Stimulated activated naive B cell treated with anti-CD40 and anti-IgM and Interleukin-4, amounts not matched to agents 10 μg/mL and 1 μg/mL and 100 μg/mL, for 72 hours (primary cell): ENCODE measurements around the gene UACA.

Experiments used
- ATAC-seq, 2 donors: fragments of 150-1000 bp; cut with Tn5 transposase; replicated peaks; 2 replicates each; pipeline ENCODE4 v1.10.0; 2021; ENCODE audit warnings: moderate library complexity in 1 of 2
- DNase-seq: peaks from one replicate; pipeline ENCODE4 v3.0.0; 2021
- H3K27ac Mint-ChIP-seq: one replicate; pipeline ENCODE4 v1.8.0; 2022; ENCODE audit warnings: mild to moderate bottlenecking, mixed read lengths
- H3K27me3 Mint-ChIP-seq, 2 donors: one replicate each; pipeline ENCODE4 v1.8.0; 2022; ENCODE audit warnings: mixed read lengths in 2 of 2
- H3K36me3 Mint-ChIP-seq, 2 donors: one replicate each; pipeline ENCODE4 v1.8.0; 2022; ENCODE audit warnings: mixed read lengths in 2 of 2, mild to moderate bottlenecking in 1 of 2
- H3K4me1 Mint-ChIP-seq, 2 donors: one replicate each; pipeline ENCODE4 v1.8.0; 2022; ENCODE audit warnings: mixed read lengths in 2 of 2, mild to moderate bottlenecking in 1 of 2
- H3K4me3 Mint-ChIP-seq, 2 donors: one replicate each; pipeline ENCODE4 v1.8.0; 2022; ENCODE audit warnings: mild to moderate bottlenecking in 2 of 2, mixed read lengths in 2 of 2, moderate library complexity in 1 of 2
- H3K9me3 Mint-ChIP-seq, 2 donors: one replicate each; pipeline ENCODE4 v1.8.0; 2022; ENCODE audit warnings: mixed read lengths in 2 of 2, mild to moderate bottlenecking in 1 of 2

The UACA gene

DNA sequence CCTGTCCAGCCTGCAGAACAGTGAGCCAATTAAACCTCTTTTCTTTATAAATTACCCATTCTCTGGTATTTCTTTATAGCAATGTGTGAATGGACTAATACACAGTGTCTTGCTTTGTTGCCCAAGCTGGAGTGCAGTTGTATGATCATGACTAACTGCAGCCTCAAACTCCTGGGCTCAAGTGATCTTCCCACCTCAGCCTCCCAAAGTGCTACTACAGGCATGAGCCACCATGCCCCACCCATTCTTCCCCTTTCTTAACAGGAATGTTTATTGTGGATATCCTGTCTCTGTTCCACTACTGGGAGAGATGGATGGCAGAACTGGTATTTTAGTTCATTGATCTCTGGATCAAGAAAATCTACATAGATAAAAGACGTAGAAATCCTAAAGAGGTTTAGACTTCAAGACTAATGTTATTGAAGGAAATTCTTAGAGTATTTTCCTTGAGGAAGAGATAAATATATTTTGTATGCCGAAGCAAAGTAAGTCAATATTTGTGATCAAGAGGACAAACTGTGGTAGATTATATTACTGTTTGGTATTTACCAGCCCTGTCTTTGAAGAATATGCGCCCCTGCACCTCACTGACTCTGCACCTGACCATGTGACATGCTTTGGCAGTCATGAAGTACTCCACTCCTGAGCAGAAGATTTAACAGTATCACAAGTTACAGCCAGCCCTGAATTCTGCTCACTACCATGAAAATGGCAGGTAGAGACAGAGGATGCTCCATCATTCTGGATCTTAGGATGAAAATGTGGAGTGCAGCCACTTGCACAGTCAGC lies 42.9 kb downstream of the UACA start:
- no peak for ATAC-seq
- peaks cover 0 to 4% of the 10 kb centered on the region in 2 donors for H3K27me3 Mint-ChIP-seq

DNA sequence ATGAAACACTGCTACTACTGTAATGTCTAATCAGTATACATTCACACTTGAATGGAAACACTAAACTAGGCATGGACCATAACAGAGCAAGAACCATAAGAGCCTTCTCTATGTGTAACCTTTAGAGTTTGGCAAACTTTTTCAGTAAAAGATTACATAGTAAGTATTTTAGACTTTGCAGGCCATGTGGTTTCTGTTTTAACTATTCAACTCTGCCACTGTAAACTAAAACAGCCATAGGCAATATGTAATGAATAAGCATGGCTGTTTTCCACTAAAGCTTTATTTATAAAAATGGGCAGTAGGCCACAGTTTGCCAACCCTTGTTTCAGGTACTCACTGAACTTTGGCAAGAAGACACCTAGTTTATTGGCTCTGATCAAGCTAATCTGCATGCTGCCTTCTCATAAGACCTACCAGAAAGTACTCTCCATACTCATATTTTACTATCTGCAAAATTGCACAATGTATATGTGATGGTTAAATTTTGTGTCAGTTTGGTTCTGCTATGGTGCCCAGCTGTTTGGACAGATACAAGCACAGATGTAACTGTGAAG lies 46.0 kb downstream of the UACA start:
- H3K27me3 Mint-ChIP-seq, result peaks cover 7 to 16% of the 10 kb centered on the region in 2 donors
- no peaks in the 10 kb centered on the region for H3K9me3 Mint-ChIP-seq
- DNase-seq (no peak), ATAC-seq (no peak)
- H3K4me3 Mint-ChIP-seq, result no peak overlapping the region
- peaks cover 0 to 7% of the 10 kb centered on the region in 2 donors for H3K4me1 Mint-ChIP-seq
- no peaks in the 10 kb centered on the region for H3K36me3 Mint-ChIP-seq
- H3K27ac Mint-ChIP-seq, result no peak overlapping the region

More for the DNA sequence above, 42.9 kb downstream of the UACA start:
- H3K36me3 Mint-ChIP-seq, result no peaks in the 10 kb centered on the region
- no peak for DNase-seq
- peaks cover 0 to 7% of the 10 kb centered on the region in 2 donors for H3K4me1 Mint-ChIP-seq
- no peak overlapping the region for H3K27ac Mint-ChIP-seq
- H3K4me3 Mint-ChIP-seq, result no peak overlapping the region
- H3K9me3 Mint-ChIP-seq, result no peaks in the 10 kb centered on the region

DNA sequence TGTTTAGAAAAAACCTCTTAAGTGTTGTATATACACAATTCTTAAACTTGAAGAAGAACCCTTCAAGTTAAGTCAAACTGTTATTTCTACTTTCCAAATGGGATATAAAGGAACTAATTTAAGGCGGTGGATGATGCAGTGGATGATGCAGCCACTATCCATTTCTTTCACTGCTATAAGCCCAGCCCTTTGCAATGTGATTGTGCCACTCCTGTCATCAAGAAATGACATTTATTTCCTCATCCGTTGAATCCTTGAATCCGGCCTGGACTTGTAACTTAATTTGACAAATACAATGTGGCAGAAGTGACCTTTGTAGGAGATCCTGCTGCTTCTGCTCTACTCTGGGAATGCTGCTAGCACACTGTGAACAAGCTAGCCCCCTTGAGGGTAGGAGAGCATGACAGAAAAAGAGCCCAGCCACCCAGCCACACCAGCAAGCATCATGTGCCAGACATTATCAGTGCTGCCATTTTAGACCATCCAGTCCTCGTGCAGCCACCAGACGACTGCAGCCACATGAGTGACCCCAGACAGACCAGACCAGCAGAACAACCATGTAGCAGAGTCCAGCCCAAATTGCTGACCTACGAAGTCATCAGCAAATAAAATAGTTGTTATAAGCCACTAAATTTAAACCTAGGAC lies 47.4 kb downstream of the UACA start:
- Mint-ChIP-seq H3K9me3 (no peaks in the 10 kb centered on the region), H3K4me1 (peaks cover 0 to 7% of the 10 kb centered on the region in 2 donors), H3K36me3 (no peaks in the 10 kb centered on the region), H3K27ac (no peak overlapping the region), H3K4me3 (no peak overlapping the region), H3K27me3 (peaks cover 12 to 21% of the 10 kb centered on the region in 2 donors)
- DNase-seq, result no peak
- no peak for ATAC-seq

DNA sequence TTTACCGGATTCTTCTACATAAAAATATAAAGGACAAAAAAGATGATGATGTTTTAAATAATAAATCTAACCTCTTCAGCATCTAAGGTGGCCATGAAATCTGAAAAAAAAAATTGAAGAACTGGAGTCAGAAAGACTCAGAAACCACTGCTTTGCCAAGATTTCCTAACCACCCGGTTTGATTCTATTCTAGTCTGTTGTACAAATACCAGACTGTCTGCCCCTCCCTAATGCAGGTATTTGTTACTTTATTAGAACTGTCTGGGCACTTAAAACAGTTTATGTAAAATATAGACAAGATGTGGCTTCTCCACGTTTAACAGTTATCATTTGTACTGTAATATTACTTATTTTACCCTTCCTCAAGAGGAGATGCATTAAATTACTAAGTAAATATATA lies 48.8 kb downstream of the UACA start:
- DNase-seq, result no peak
- no peak overlapping the region for H3K4me3 Mint-ChIP-seq
- H3K36me3 Mint-ChIP-seq, result no peaks in the 10 kb centered on the region
- no peaks in the 10 kb centered on the region for H3K9me3 Mint-ChIP-seq
- no peak overlapping the region for H3K27ac Mint-ChIP-seq
- no peak for ATAC-seq
- H3K4me1 Mint-ChIP-seq, result no peaks in the 10 kb centered on the region
- peaks cover 12 to 21% of the 10 kb centered on the region in 2 donors for H3K27me3 Mint-ChIP-seq

DNA sequence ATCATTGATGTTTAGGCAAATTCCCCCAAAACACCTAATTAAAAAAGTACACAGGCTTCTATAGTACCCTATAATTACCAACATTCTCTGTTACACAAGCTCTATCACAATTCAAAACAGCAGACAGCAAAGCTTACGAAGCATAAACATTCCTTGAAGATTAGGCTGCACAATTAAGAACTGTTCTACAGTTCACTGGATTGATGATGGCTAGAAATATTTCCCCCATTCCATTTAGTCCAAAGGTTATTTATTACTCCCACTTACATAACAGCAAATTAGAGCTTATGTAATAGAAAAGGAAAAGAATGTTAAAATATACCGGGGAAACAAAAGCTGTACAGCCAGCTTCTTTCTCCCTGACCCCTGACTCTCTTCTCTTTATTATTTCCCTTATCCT lies 49.3 kb downstream of the UACA start:
- Mint-ChIP-seq H3K4me1 (no peaks in the 10 kb centered on the region), H3K9me3 (no peaks in the 10 kb centered on the region), H3K27me3 (peaks cover 12 to 21% of the 10 kb centered on the region in 2 donors), H3K36me3 (no peaks in the 10 kb centered on the region), H3K27ac (no peak overlapping the region), H3K4me3 (no peak overlapping the region)
- DNase-seq (no peak), ATAC-seq (no peak)

DNA sequence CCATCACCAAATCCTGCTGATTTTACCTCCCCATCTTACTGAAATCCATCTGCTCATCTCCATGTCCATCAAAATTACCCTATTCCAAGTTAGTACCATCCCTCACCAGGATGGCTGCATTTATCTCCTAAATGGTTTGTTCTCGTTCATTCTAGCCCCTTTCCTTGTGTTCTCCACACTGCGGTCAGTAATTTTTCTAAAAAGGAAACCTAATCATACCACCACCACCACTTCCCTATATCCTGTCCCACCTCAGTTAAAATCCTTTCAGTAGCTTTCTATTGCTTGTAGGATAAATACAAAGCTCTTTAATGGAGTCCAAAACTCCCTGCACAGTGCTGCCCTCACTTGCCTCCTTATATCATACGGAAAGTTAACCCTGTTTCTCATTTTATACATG lies 51.1 kb downstream of the UACA start:
- no peak overlapping the region for H3K27ac Mint-ChIP-seq
- ATAC-seq, result no peak
- DNase-seq, result no peak
- H3K9me3 Mint-ChIP-seq, result no peaks in the 10 kb centered on the region
- peaks cover 0 to 1% of the 10 kb centered on the region in 2 donors for H3K36me3 Mint-ChIP-seq
- peaks cover 19 to 24% of the 10 kb centered on the region in 2 donors for H3K27me3 Mint-ChIP-seq
- H3K4me1 Mint-ChIP-seq, result no peaks in the 10 kb centered on the region
- no peak overlapping the region for H3K4me3 Mint-ChIP-seq

DNA sequence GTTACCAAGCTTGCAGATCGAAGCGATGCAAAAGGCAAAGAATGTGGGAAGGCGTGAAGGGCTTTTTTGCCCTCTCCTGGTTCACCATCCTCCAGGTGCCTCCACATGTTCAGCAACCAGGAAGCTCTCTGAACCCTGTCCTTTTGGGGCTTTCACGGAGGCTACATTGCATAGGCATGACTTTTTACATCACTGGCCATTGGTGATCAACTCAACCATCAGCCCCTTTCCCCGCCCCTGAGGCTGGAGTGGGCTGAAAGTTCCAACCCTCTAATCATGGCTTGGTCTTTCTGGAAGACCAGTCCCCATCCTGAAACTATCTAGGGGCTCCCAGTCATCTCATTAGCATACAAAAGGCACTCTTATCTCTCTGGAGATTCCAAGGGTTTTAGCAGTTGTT lies 52.6 kb downstream of the UACA start:
- Mint-ChIP-seq H3K4me3 (no peak overlapping the region), H3K27ac (no peak overlapping the region), H3K9me3 (no peaks in the 10 kb centered on the region), H3K4me1 (no peaks in the 10 kb centered on the region), H3K36me3 (peaks cover 0 to 1% of the 10 kb centered on the region in 2 donors), H3K27me3 (peaks cover 26 to 37% of the 10 kb centered on the region in 2 donors)
- no peak for DNase-seq
- ATAC-seq, result no peak

DNA sequence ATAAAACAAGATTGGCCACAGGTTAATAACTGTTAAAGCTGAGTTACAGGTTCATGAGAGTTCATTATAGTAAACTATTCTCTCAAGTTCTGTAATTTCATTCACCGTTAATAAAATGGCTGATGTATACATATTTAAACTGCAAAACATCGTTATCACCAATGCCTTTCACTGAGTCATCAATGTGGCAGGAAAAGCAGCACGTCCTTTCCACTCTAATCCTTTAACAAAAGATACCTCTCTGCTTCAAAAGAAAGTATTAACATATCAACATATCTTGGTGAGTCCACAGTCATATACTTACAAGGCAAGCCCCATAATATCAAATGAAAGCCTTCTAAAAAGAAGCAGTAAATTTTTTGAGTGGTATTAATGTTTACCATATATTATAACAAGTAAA lies 54.5 kb downstream of the UACA start:
- peaks cover 32 to 44% of the 10 kb centered on the region in 2 donors for H3K27me3 Mint-ChIP-seq
- no peak overlapping the region for H3K27ac Mint-ChIP-seq
- peaks cover 0 to 1% of the 10 kb centered on the region in 2 donors for H3K36me3 Mint-ChIP-seq
- no peaks in the 10 kb centered on the region for H3K9me3 Mint-ChIP-seq
- H3K4me3 Mint-ChIP-seq, result no peak overlapping the region
- H3K4me1 Mint-ChIP-seq, result no peaks in the 10 kb centered on the region
- ATAC-seq (no peak), DNase-seq (no peak)

DNA sequence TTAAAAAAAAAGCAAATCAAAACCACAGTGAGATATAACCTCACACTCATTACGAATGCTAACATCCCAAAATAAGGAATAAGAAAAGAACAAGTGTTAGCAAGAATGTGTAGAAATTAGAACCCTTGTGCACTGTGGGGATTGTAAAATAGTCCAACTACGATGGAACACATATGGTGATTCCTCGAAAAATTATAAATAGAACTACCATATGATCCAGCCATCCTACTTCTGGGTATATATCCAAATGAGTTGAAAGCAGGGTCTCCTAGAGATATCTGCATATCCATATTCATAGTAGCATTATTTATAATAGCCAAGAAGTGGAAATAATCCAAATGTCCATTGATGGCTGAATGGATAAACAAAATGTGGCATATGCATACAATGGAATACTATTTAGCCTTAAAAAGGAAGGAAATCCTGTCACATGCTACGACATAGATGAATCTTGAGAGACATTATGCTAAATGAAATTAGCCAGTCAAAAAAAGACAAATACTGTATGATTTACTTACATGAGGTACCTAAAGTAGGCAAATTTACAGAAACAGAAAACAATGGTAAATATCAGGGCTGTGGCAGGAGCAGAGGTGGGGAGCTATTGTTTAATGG lies 55.6 kb downstream of the UACA start:
- Mint-ChIP-seq H3K4me1 (no peaks in the 10 kb centered on the region), H3K4me3 (no peak overlapping the region), H3K27ac (no peak overlapping the region), H3K9me3 (no peaks in the 10 kb centered on the region), H3K36me3 (peaks cover 0 to 1% of the 10 kb centered on the region in 2 donors), H3K27me3 (peaks cover 33 to 41% of the 10 kb centered on the region in 2 donors)
- ATAC-seq, result no peak
- no peak for DNase-seq

DNA sequence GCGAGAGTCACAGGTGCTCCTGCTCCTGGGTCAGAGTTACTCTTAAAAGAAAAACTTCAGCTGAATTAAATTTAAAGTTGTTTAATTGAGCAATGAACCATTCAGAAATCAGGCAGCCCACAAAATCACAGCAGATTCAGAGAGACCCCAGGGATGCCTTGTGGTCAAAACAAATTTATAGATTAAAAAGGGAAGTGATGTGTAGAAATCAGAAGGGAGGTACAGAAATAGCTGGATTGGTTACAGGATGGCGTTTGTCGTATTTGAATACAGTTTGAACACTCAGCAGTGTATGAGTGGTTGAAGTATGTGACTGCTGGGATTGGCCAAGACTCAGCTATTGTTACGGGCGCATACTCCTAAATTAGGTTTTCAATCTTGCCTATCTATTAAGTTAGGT lies 58.6 kb downstream of the UACA start:
- DNase-seq (no peak), ATAC-seq (no peak)
- Mint-ChIP-seq H3K27me3 (peaks cover 37 to 41% of the 10 kb centered on the region in 2 donors), H3K27ac (no peak overlapping the region), H3K36me3 (peaks cover 0 to 1% of the 10 kb centered on the region in 2 donors), H3K9me3 (no peaks in the 10 kb centered on the region), H3K4me1 (peaks cover 0 to 2% of the 10 kb centered on the region in 2 donors), H3K4me3 (no peak overlapping the region)

DNA sequence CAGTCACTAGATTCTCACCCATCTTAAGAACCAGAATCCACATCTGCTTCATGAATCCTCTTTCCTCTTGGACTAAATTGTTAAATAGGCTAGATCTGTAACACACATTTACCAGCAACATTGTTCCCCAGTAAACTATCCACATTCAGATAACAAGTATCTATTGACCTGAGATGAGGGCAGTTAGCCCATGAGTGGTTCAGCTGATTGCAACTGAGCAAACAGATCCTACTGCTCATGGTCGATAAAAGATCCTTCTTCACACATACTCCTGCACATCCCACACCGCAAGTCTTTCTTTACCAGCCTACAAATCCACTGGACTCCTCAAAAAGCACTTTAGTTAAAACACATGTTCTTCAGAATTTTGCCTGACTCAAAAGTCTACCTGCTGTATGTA lies 59.2 kb downstream of the UACA start:
- ATAC-seq, result no peak
- H3K4me3 Mint-ChIP-seq, result no peak overlapping the region
- peaks cover 37 to 41% of the 10 kb centered on the region in 2 donors for H3K27me3 Mint-ChIP-seq
- H3K4me1 Mint-ChIP-seq, result peaks cover 0 to 2% of the 10 kb centered on the region in 2 donors
- H3K27ac Mint-ChIP-seq, result no peak overlapping the region
- H3K36me3 Mint-ChIP-seq, result peaks cover 0 to 1% of the 10 kb centered on the region in 2 donors
- DNase-seq, result no peak
- no peaks in the 10 kb centered on the region for H3K9me3 Mint-ChIP-seq

DNA sequence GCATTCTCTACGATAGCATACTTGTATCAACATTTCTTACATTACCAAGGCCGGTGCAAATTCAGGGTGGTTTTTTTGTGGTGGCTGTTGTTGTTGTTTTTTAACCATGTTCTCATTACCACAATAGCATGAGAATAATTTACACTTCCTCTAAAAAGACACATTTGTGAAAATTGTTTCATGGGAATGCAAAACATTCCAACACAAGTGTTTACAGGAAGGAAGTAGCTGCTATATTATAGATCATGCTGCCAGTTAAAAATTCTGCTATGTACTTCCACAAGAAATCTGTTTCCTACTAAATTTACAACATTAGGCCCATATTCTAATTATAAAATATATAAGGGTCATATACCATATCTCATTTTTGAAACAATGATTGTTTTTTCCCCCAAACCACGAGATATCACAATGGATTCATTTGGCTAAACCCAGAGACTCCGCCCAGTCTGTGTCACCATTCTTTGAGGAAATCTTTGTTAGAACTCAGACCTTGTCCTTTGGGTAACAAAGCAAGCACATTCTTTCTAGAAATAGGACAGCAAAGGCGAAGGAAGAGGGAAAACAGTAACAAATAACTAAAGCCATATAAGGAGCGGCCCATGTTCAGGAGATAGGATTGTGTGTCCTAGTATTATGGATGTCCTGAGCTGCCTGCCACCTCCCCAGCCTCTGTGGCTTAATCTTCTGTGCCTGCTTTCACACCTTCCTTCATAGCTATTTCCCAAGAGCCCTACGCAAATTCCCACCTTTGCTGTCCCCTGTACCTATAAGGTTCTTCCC lies 60.1 kb downstream of the UACA start:
- peaks cover 0 to 1% of the 10 kb centered on the region in 2 donors for H3K36me3 Mint-ChIP-seq
- H3K9me3 Mint-ChIP-seq, result no peaks in the 10 kb centered on the region
- ATAC-seq, result no peak
- no peak for DNase-seq
- H3K4me3 Mint-ChIP-seq, result no peak overlapping the region
- H3K4me1 Mint-ChIP-seq, result peaks cover 2 to 5% of the 10 kb centered on the region in 2 donors
- no peak overlapping the region for H3K27ac Mint-ChIP-seq
- peaks cover 37 to 41% of the 10 kb centered on the region in 2 donors for H3K27me3 Mint-ChIP-seq

DNA sequence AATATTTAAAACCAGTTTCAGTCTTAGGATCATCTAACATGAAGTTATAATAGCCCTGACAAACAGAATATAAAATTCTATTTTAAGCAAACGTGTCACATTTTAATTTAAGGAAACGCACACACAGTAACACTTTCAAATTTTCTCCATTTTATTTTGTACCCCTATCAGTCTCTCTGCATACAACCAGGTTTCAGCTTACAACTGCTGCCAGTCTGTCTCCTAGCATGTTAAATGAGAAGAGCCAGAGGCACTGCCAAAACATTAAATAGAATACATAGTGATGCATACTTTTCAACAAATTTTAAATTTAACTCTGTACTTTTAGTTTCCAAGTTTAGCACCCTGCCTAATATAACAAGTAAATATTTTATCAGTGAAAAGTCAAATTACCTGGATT lies 60.8 kb downstream of the UACA start:
- no peak for ATAC-seq
- no peak for DNase-seq
- H3K4me1 Mint-ChIP-seq, result peaks cover 2 to 5% of the 10 kb centered on the region in 2 donors
- no peaks in the 10 kb centered on the region for H3K9me3 Mint-ChIP-seq
- H3K27me3 Mint-ChIP-seq, result peaks cover 37% of the 10 kb centered on the region in 2 donors
- H3K27ac Mint-ChIP-seq, result no peak overlapping the region
- no peaks in the 10 kb centered on the region for H3K36me3 Mint-ChIP-seq
- H3K4me3 Mint-ChIP-seq, result no peak overlapping the region
